Measurements from ENCODE around the gene CETP.

DNA sequence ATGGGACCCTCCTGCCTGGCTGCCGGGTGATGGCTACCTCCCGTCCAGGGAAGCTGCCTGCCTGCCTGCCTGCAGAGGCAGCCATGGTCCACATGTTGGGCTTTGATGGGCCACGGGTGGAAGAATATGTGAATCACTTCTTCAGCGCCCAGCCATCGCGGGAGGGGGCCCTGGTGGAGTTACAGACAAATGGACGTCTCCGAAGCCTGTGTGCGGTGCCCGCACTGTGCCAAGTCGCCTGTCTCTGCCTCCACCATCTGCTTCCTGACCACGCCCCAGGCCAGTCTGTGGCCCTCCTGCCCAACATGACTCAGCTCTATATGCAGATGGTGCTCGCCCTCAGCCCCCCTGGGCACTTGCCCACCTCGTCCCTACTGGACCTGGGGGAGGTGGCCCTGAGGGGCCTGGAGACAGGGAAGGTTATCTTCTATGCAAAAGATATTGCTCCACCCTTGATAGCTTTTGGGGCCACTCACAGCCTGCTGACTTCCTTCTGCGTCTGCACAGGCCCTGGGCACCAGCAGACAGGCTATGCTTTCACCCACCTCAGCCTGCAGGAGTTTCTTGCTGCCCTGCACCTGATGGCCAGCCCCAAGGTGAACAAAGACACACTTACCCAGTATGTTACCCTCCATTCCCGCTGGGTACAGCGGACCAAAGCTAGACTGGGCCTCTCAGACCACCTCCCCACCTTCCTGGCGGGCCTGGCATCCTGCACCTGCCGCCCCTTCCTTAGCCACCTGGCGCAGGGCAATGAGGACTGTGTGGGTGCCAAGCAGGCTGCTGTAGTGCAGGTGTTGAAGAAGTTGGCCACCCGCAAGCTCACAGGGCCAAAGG lies 64.4 kb downstream of the CETP start:
- TF ChIP-seq POLR2A (IDR thresholded peaks at IDR 0.05) = no peak
- no peak for TF ChIP-seq CTCF (IDR thresholded peaks at IDR 0.05)

Measured in uterus (tissue), 2 donors.